Measurements from ENCODE around the gene ACP6.

DNA sequence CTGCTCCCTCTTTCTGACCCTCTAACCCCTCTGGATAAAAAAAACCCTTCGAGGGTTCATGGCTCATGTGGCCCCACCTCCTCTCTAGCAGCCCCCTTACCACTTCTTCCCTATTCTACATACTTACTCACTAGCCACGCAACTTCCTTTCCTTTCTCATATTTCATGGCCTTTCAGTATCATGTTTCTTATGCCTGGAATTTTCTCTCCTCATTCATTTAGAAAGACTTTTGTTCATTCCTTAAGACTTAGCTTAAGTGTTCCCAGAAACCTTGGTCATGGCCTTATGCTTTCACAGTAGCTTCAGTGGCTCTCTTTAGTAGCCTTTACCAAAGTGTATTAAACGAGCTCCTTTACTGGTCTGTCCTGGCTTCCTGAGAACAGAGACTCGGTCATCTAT lies 6.1 kb downstream of the ACP6 start:
- TF ChIP-seq, protein P1, sequence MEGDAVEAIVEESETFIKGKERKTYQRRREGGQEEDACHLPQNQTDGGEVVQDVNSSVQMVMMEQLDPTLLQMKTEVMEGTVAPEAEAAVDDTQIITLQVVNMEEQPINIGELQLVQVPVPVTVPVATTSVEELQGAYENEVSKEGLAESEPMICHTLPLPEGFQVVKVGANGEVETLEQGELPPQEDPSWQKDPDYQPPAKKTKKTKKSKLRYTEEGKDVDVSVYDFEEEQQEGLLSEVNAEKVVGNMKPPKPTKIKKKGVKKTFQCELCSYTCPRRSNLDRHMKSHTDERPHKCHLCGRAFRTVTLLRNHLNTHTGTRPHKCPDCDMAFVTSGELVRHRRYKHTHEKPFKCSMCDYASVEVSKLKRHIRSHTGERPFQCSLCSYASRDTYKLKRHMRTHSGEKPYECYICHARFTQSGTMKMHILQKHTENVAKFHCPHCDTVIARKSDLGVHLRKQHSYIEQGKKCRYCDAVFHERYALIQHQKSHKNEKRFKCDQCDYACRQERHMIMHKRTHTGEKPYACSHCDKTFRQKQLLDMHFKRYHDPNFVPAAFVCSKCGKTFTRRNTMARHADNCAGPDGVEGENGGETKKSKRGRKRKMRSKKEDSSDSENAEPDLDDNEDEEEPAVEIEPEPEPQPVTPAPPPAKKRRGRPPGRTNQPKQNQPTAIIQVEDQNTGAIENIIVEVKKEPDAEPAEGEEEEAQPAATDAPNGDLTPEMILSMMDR (IDR thresholded peaks at IDR 0.05), result no peak
- TF ChIP-seq POLR2A (IDR thresholded peaks at IDR 0.05) (no peak), POLR2AphosphoS5 (IDR thresholded peaks at IDR 0.05) (no peak), EP300 (IDR thresholded peaks at IDR 0.05) (no peak)
